Measurements from ENCODE around the gene SLC29A3. TPM values are rescaled to one million over a fixed set of nuclear protein-coding genes. Genes with fewer than 3 reads are reported as not detected.

SLC29A3 gene
- total and polyA plus RNA-seq, 4 experiments from 2014 or later: 7.0 to 9.1 (median 8.2) TPM

DNA sequence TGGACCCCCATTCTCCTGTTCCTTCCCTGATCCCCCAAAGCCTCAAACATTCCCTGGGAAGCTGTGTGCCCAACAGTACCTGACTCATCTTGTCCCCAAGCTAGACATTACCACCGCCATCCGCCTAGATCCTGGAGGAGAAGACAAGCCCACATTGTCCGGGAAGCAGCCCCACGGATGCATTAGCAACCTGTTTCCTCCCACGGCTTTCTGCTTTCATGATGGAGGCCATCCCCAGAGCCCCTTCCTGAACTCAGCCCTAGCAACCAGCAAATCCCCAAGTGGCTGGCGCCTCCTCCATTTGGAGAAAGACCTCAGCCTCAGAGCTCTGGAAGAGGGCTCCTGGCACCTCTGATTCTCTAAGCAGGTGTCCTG is 2.3 kb upstream of the SLC29A3 start:
- Histone ChIP-seq H3K27me3 (ENCODE audit: insufficient read depth, low read length) (no peaks in the 10 kb centered on the region), H3K36me3 (ENCODE audit: insufficient read depth, low read length) (no peaks in the 10 kb centered on the region), H3K4me1 (ENCODE audit: insufficient read depth, low read length) (peaks cover 19% of the 10 kb centered on the region), H3K9me3 (ENCODE audit: control insufficient read depth in 1 of 2, low read length in 2 of 2) (no peaks in the 10 kb centered on the region), H3K27ac (ENCODE audit: low read depth, low read length) (no peak overlapping the region), H3K4me3 (ENCODE audit: low read length in 2 of 2) (no peak overlapping the region)
- ChIA-PET POLR2A (ENCODE audit: partially characterized antibody) (no interaction called here), CTCF (ENCODE audit: partially characterized antibody) (interaction anchor here (0.8 to 8.5 kb wide), 8 partner anchors 61 to 580 kb away, joined by 3 to 117 read pairs (median 11); no protein-coding TSS in a partner anchor)
- H3K4me1 Mint-ChIP-seq: peaks cover 9 to 35% (median 21%) of the 10 kb centered on the region in 4 donors
- no peak for DNase-seq
- peak overlapping the region in 1 of 8 donors; percentile 15 for H3K4me3 Mint-ChIP-seq
- intact Hi-C loops (cut with micrococcal nuclease): no loop called here
- H3K36me3 Mint-ChIP-seq: peaks cover 0 to 5% of the 10 kb centered on the region in 2 donors
- peak overlapping the region in 1 of 7 donors; percentile 5 for H3K27ac Mint-ChIP-seq
- no peaks in the 10 kb centered on the region for H3K9me3 Mint-ChIP-seq
- no peaks in the 10 kb centered on the region for H3K27me3 Mint-ChIP-seq

DNA sequence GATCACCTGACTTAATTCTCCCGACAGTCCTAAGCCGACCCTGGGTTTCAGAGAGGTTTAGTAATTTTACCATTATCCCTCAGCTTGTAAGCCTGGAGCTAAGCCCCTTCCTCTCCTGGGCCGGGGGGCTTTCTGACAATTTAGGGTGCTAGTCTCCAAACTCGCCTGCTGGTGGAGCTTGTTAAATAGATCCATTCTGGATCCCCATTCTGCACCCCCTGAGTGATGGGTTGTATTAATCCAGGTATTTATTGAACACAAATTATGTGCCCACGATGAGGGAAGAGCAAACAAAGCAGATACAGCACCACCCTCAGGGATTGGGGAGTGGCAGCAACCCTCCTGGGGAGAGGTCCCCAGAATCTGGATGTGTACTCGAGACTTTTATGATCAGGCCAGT is 1.3 kb upstream of the SLC29A3 start:
- no peaks in the 10 kb centered on the region for H3K27me3 Mint-ChIP-seq
- ChIA-PET POLR2A (ENCODE audit: partially characterized antibody) (interaction anchor here (1.1 kb wide), 1 partner anchor 335 kb away, joined by 3 read pairs; no protein-coding TSS in a partner anchor), CTCF (ENCODE audit: partially characterized antibody) (interaction anchor here (0.8 to 8.5 kb wide), 6 partner anchors 252 to 579 kb away, joined by 3 to 117 read pairs (median 6); no protein-coding TSS in a partner anchor)

DNA sequence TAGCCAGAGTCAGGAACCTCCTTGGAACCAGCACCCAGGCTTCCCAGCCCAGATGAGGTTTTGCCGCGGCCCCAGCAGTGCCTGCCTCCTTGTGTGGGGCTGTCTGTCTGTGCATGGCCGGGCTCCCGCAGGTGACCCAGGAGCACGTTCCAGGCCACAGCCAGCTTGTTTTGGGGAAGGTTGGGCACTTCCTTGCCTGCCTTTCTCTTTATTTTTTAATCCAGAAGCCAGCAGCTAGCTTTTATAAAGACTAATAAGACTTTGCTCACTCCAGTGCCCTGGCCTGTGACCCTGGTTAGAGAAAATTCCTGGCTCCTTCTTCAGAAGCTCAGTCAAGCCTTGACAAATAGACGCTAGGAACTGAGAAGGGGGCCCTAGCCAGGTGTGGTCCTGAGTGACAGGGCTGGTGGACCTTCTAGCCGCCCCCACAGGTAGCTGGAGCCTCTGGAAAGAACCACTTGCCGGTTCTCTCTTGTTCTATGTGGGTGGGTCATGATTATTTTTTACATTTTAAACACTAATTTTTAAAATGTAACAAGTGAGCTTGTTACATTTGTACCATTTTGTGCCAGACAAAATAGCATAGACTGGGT is 837 bp downstream of the SLC29A3 start:
- H3K4me3 ChIP-seq (ENCODE audit: low read length in 2 of 2): peak overlapping the region; percentile 69 to 80
- H3K9me3 Mint-ChIP-seq: peaks cover 0 to 3% (median 0%) of the 10 kb centered on the region in 8 donors
- peaks cover 20 to 26% of the 10 kb centered on the region in 2 donors for H3K36me3 Mint-ChIP-seq
- ChIA-PET CTCF (ENCODE audit: partially characterized antibody) (interaction anchor here (0.6 to 8.5 kb wide), 19 partner anchors 9 to 728 kb away, joined by 3 to 117 read pairs (median 4); partner anchors contain the start of gene PSAP), POLR2A (ENCODE audit: partially characterized antibody) (interaction anchor here (0.5 to 3.1 kb wide), 7 partner anchors 12 to 1036 kb away, joined by 3 to 17 read pairs (median 6); partner anchors contain the start of gene VSIR)
- H3K4me1 Mint-ChIP-seq: peaks cover 14 to 52% (median 27%) of the 10 kb centered on the region in 4 donors
- H3K27me3 Mint-ChIP-seq: no peaks in the 10 kb centered on the region
- peaks cover 14% of the 10 kb centered on the region for H3K4me1 ChIP-seq (ENCODE audit: insufficient read depth, low read length)
- no peaks in the 10 kb centered on the region for H3K9me3 ChIP-seq (ENCODE audit: control insufficient read depth in 1 of 2, low read length in 2 of 2)
- intact Hi-C loops (cut with micrococcal nuclease): loop anchor here (1.0 kb wide), 5 partner anchors 57 to 531 kb away; partner anchors contain the start of gene PSAP
- peak overlapping the region; percentile 87 to 97 (median 92) for H3K4me3 Mint-ChIP-seq
- H3K36me3 ChIP-seq (ENCODE audit: insufficient read depth, low read length): peaks cover under 1% of the 10 kb centered on the region
- peak in 1 of 5 donors; percentile 24 for DNase-seq
- H3K27ac ChIP-seq (ENCODE audit: low read depth, low read length): peak overlapping the region; percentile 54
- no peaks in the 10 kb centered on the region for H3K27me3 ChIP-seq (ENCODE audit: insufficient read depth, low read length)
- peak overlapping the region; percentile 40 to 92 (median 81) for H3K27ac Mint-ChIP-seq

More for the DNA sequence above, 1.3 kb upstream of the SLC29A3 start:
- no peak overlapping the region for H3K4me3 ChIP-seq (ENCODE audit: low read length in 2 of 2)
- H3K9me3 ChIP-seq (ENCODE audit: control insufficient read depth in 1 of 2, low read length in 2 of 2): no peaks in the 10 kb centered on the region
- intact Hi-C loops (cut with micrococcal nuclease): no loop called here
- no peaks in the 10 kb centered on the region for H3K36me3 ChIP-seq (ENCODE audit: insufficient read depth, low read length)
- peaks cover 19% of the 10 kb centered on the region for H3K4me1 ChIP-seq (ENCODE audit: insufficient read depth, low read length)
- Mint-ChIP-seq H3K4me3 (peak overlapping the region in 6 of 8 donors; percentile 3 to 68 (median 32)), H3K4me1 (peaks cover 9 to 37% (median 22%) of the 10 kb centered on the region in 4 donors), H3K36me3 (peaks cover under 1 to 5% of the 10 kb centered on the region in 2 donors), H3K27ac (peak overlapping the region in 3 of 7 donors; percentile 36 to 80 (median 72)), H3K9me3 (no peaks in the 10 kb centered on the region)
- H3K27me3 ChIP-seq (ENCODE audit: insufficient read depth, low read length): no peaks in the 10 kb centered on the region
- no peak for DNase-seq
- H3K27ac ChIP-seq (ENCODE audit: low read depth, low read length): no peak overlapping the region

DNA sequence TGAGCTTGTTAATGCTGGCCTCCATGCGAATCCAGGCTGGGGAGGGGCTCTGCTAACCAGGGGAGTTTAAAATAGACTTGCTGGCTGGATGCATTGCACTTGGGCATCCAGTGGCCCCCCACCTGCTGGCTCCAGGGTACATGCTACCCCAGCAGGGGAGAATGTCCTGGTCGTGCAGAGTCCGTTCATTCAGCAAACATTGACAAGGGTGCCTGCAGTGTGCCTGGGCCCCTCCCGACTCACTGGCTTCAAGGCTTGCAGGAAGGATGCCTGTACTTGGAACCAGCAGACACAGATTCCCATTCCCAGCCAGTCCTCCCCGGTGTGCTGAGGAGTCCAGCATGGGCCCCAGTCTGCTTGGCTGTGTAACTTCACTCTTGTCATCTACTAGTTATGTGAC is 1.5 kb downstream of the SLC29A3 start:
- Mint-ChIP-seq H3K27me3 (no peaks in the 10 kb centered on the region), H3K4me1 (peaks cover 14 to 52% (median 27%) of the 10 kb centered on the region in 4 donors), H3K36me3 (peaks cover 23 to 32% of the 10 kb centered on the region in 2 donors), H3K27ac (peak overlapping the region in 4 of 7 donors; percentile 40 to 91 (median 64)), H3K9me3 (peaks cover 0 to 3% (median 0%) of the 10 kb centered on the region in 8 donors), H3K4me3 (peak overlapping the region; percentile 27 to 95 (median 75))
- Histone ChIP-seq H3K4me1 (ENCODE audit: insufficient read depth, low read length) (peaks cover 14% of the 10 kb centered on the region), H3K36me3 (ENCODE audit: insufficient read depth, low read length) (peaks cover 7% of the 10 kb centered on the region), H3K4me3 (ENCODE audit: low read length in 2 of 2) (no peak overlapping the region), H3K27ac (ENCODE audit: low read depth, low read length) (no peak overlapping the region), H3K27me3 (ENCODE audit: insufficient read depth, low read length) (no peaks in the 10 kb centered on the region), H3K9me3 (ENCODE audit: control insufficient read depth in 1 of 2, low read length in 2 of 2) (no peaks in the 10 kb centered on the region)
- no peak for DNase-seq
- intact Hi-C loops (cut with micrococcal nuclease): no loop called here
- ChIA-PET CTCF (ENCODE audit: partially characterized antibody) (interaction anchor here (0.6 to 2.9 kb wide), 12 partner anchors 11 to 576 kb away, joined by 3 to 18 read pairs (median 4); partner anchors contain the start of gene PSAP), POLR2A (ENCODE audit: partially characterized antibody) (interaction anchor here (0.7 to 3.1 kb wide), 5 partner anchors 11 to 531 kb away, joined by 3 to 17 read pairs (median 8); partner anchors contain the start of genes PSAP and VSIR)

DNA sequence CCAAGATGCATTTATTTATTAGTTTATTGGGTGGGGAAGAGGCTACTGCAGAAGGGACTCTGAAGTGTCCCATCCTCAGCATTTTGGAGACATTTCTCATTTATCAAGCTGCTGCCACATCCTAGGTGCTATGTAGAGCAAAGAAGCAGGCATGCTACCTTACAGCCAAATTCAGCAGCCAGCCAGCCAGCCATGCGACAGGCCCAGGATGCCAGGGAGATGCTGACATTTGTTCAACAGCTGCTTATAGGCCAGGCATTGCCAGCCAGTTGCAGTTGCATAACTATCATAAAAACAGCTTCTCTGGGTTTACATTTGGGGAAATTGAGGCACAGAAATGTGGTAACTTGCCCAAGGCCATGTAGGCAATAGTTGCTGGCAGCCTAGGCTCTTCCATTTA is 2.3 kb downstream of the SLC29A3 start:
- Mint-ChIP-seq H3K4me1 (peaks cover 14 to 52% (median 27%) of the 10 kb centered on the region in 4 donors), H3K36me3 (peaks cover 23 to 32% of the 10 kb centered on the region in 2 donors), H3K27ac (no peak overlapping the region), H3K9me3 (peaks cover 0 to 3% (median 0%) of the 10 kb centered on the region in 8 donors), H3K27me3 (no peaks in the 10 kb centered on the region), H3K4me3 (no peak overlapping the region)
- Histone ChIP-seq H3K36me3 (ENCODE audit: insufficient read depth, low read length) (peaks cover 7% of the 10 kb centered on the region), H3K4me1 (ENCODE audit: insufficient read depth, low read length) (peaks cover 14% of the 10 kb centered on the region), H3K9me3 (ENCODE audit: control insufficient read depth in 1 of 2, low read length in 2 of 2) (no peaks in the 10 kb centered on the region), H3K27me3 (ENCODE audit: insufficient read depth, low read length) (no peaks in the 10 kb centered on the region), H3K27ac (ENCODE audit: low read depth, low read length) (no peak overlapping the region), H3K4me3 (ENCODE audit: low read length in 2 of 2) (no peak overlapping the region)
- DNase-seq: peak in 1 of 5 donors; percentile 14
- POLR2A ChIA-PET (ENCODE audit: partially characterized antibody): no interaction called here
- intact Hi-C loops (cut with micrococcal nuclease): no loop called here
- CTCF ChIA-PET (ENCODE audit: partially characterized antibody): interaction anchor here (0.6 to 0.8 kb wide), 2 partner anchors 11 to 1344 kb away, joined by 3 to 6 read pairs; no protein-coding TSS in a partner anchor

DNA sequence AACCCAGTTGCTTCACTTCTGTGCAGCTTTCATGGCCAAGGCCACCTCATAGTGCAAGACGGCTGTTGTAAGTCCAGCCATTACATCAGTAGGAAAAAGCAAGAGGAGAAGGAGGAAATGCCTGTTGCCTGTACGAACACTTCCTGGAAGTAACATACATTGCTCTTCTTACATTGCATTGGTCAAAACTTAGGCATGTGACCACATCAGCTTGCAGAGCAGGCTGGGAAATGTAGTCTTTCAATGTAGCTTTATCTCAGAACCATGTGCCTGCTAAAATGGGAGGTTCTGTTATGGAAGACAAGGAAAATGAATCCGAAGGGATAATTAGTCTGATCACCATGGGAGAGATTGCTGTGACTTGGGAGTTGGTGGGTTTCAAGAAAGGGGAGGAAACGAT is 4.3 kb downstream of the SLC29A3 start:
- peak in 2 of 5 donors; percentile 15 to 30 for DNase-seq
- H3K9me3 Mint-ChIP-seq: peaks cover 0 to 4% (median 0%) of the 10 kb centered on the region in 8 donors
- H3K27me3 Mint-ChIP-seq: no peaks in the 10 kb centered on the region
- intact Hi-C loops (cut with micrococcal nuclease): no loop called here
- Histone ChIP-seq H3K27ac (ENCODE audit: low read depth, low read length) (no peak overlapping the region), H3K9me3 (ENCODE audit: control insufficient read depth in 1 of 2, low read length in 2 of 2) (no peaks in the 10 kb centered on the region), H3K36me3 (ENCODE audit: insufficient read depth, low read length) (peaks cover 7% of the 10 kb centered on the region), H3K27me3 (ENCODE audit: insufficient read depth, low read length) (no peaks in the 10 kb centered on the region), H3K4me1 (ENCODE audit: insufficient read depth, low read length) (peaks cover 13% of the 10 kb centered on the region), H3K4me3 (ENCODE audit: low read length in 2 of 2) (no peak overlapping the region)
- peaks cover 31 to 42% of the 10 kb centered on the region in 2 donors for H3K36me3 Mint-ChIP-seq
- ChIA-PET POLR2A (ENCODE audit: partially characterized antibody) (no interaction called here), CTCF (ENCODE audit: partially characterized antibody) (interaction anchor here (1.1 to 1.7 kb wide), 2 partner anchors 8 to 384 kb away, joined by 3 to 4 read pairs; no protein-coding TSS in a partner anchor)
- H3K4me1 Mint-ChIP-seq: peaks cover 16 to 48% (median 26%) of the 10 kb centered on the region in 4 donors
- H3K27ac Mint-ChIP-seq: peak overlapping the region in 1 of 7 donors; percentile 19
- no peak overlapping the region for H3K4me3 Mint-ChIP-seq

DNA sequence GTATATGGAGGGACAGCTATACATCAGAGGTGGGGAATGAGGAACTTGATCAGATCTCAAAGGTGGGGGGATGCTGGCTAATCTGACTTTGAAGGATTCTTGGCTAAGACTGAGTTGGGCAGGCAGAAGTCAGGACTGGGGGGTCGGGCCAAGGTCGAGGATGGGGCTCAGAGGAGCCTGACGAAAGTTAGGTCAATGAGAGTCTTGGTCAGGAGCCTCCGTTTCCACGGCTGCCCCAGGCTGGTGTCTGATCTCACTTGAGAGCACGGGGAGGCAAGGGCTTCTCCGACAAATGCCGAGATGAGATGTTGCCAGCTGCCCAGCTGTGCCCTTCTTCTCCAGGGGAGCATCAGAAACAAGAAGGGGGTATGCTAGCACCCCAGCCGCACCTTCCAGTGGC is 5.7 kb downstream of the SLC29A3 start:
- no peak overlapping the region for H3K4me3 Mint-ChIP-seq
- peaks cover 0 to 4% (median 0%) of the 10 kb centered on the region in 8 donors for H3K9me3 Mint-ChIP-seq
- ChIA-PET POLR2A (ENCODE audit: partially characterized antibody) (no interaction called here), CTCF (ENCODE audit: partially characterized antibody) (interaction anchor here (1.7 kb wide), 1 partner anchor 10 kb away, joined by 4 read pairs; no protein-coding TSS in a partner anchor)
- H3K27ac Mint-ChIP-seq: peak overlapping the region in 1 of 7 donors; percentile 36
- intact Hi-C loops (cut with micrococcal nuclease): no loop called here
- H3K36me3 Mint-ChIP-seq: peaks cover 35 to 39% of the 10 kb centered on the region in 2 donors
- Histone ChIP-seq H3K36me3 (ENCODE audit: insufficient read depth, low read length) (peaks cover 7% of the 10 kb centered on the region), H3K27ac (ENCODE audit: low read depth, low read length) (no peak overlapping the region), H3K4me3 (ENCODE audit: low read length in 2 of 2) (no peak overlapping the region), H3K9me3 (ENCODE audit: control insufficient read depth in 1 of 2, low read length in 2 of 2) (no peaks in the 10 kb centered on the region), H3K27me3 (ENCODE audit: insufficient read depth, low read length) (no peaks in the 10 kb centered on the region), H3K4me1 (ENCODE audit: insufficient read depth, low read length) (peaks cover 6% of the 10 kb centered on the region)
- no peak for DNase-seq
- no peaks in the 10 kb centered on the region for H3K27me3 Mint-ChIP-seq
- H3K4me1 Mint-ChIP-seq: peaks cover 8 to 36% (median 18%) of the 10 kb centered on the region in 4 donors
